Measurements from ENCODE around the gene EHD2.

The EHD2 gene

DNA sequence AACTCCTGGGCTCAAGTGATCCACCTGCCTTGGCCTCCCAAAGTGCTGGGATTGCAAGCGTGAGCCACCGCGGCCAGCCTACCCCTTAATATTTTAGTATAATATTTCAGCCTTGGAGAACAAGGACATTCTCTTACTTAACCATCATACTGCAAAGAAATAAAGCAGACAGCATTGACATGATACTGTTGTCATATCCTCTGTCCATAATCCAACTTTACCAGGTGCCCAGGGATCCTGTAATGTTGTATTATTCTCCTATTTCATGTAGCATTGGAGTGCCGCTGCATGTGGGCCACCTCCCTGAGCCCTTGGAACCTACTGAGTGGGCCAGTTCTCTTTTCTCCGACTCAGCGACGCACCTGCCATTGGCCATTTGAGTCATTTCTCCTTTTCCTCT is 21.4 kb upstream of the EHD2 start:
- no peak for DNase-seq

DNA sequence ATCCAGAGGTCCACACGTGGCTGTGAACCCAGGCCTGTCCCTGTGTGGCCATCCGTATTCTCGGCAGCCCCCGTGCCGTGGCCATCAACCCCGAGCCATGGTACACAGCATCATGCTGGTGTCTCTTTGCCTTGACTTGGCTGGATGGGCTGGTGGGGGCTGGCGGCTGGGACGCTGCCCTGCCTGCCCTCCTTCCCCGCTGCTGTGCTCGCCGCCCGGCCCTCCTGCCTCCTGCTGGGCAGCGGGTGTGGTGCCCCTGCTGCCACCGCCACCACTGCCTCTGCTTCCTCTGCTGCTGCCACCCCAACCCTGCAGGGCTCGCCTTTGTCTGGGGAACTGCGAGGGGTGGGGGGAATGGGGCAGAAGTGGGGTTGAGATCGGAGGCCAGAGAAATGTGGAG is 19.7 kb upstream of the EHD2 start:
- no peak for DNase-seq

- DNase-seq: no peak
These were observed 19.3 kb upstream of the EHD2 start for GRCh38 chr19:47693903-47694302.

DNA sequence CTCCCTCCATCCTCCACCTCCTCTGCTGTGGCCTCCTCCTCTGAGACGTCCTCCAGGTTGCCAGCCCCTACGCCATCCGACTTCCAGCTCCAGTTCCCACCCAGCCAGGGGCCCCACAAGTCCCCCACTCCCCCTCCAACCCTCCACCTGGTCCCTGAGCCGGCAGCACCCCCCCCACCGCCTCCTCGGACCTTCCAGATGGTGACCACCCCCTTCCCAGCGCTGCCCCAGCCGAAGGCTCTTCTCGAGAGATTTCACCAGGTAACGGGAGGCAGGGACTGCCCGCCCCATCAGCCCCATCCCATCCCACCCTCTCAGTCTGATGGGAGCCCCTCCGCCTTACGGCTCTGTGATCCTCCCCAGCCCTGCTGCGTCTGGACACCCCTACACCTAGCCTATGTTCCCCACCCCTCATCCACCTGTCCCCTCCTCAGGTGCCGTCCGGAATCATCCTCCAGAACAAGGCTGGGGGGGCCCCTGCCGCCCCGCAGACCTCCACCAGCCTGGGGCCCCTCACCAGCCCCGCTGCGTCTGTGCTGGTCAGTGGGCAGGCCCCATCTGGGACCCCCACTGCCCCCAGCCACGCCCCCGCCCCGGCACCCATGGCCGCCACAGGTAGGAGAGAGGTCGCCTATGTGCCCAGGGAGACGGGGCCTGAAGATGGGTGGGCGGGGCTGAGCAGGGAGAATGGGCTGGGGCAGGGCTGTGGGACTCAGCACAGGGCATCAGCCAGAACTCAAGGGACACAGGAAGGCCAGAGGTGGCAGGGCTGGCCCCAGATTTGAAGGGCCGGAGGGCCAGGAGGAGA is 18.6 kb upstream of the EHD2 start:
- DNase-seq: no peak

GRCh38 chr19:47695533-47696262 is 17.5 kb upstream of the EHD2 start:
- DNase-seq: no peak

DNA sequence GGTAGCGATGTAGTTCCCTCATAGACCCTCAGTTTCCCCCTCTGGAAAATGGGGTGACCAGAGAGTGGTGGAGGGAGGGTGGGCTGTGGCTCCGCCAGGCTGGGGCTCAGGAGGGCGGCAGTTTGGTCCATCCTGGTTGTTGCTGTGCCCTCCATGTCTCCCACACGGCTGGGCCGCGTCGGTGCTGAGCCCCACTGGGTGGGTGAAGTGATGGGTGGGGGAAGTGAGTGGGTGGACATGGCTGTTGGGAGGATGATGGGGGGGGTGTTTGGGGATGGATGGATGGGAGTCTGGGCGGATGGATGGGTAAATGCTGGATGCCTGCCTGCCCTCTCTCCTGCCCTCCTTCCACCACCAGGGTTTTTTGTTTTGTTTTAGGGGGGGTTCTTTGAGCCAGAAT is 16.6 kb upstream of the EHD2 start:
- DNase-seq: no peak

DNA sequence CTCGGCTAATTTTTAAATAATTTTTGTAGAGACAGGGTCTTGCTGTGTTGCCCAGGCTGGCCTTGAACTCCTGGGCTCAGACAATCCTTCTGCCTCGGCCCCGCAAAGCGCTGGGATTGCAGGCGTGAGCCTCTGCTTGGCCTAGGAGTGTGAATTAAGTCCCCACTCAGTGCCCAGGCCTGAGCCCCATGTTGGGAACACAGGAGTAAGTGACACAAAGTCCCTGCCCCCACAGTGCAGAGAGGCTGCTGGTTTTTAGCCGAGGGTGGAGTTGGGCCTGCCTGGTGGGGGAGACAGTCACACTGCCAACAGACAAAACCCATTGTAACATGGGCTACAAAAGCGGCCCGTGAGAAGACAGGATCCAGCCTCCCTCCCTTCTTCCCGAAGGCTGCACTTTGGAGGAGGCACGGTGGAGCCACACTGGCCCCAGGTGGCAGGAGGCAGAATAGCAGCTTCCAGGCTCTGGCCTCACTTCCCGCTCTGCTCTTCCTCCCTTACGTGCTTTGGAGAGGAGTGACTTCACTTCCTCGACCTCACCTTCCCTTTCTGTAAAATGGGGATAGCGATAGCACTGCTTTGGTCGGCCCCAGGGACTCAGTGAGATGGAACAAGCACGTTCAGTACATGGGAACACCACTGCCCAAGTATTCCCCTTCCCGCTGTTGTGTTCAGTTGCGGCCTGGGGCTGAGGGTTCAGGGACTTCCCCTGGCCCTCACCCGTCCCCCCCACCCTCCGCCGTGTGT is 15.2 kb upstream of the EHD2 start:
- DNase-seq: peak in 49 of 51 donors; percentile 15 to 89 (median 65)

DNA sequence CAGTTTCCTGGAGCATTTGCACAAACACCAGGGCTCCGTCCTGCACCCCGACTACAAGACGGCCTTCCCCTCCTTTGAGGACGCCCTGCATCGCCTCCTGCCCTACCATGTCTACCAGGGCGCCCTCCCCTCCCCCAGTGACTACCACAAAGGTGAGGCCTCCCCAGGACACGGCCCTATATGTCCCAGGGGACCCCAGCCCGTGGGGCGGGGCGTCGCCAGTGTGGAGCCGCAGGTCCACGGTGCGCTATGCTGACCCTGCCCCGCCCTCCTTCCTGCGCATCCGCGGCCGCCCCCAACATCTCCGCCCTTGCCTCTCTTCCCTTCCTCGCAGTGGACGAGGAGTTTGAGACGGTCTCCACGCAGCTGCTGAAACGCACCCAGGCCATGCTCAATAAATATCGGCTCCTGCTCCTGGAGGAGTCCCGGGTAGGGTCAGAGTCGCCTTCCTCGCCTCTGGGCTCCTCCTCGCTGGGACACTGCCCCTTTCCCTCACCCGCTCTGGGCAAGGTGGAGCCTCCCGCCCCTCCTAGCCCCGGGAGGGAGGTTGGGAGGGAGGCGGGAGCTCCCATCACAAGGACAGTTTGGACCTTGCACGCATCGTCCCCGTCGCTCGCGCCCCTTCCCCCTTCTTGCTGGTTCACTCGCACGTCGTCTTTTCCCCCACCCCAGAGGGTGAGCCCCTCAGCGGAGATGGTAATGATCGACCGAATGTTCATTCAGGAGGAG is 14.4 kb upstream of the EHD2 start:
- DNase-seq: no peak

DNA sequence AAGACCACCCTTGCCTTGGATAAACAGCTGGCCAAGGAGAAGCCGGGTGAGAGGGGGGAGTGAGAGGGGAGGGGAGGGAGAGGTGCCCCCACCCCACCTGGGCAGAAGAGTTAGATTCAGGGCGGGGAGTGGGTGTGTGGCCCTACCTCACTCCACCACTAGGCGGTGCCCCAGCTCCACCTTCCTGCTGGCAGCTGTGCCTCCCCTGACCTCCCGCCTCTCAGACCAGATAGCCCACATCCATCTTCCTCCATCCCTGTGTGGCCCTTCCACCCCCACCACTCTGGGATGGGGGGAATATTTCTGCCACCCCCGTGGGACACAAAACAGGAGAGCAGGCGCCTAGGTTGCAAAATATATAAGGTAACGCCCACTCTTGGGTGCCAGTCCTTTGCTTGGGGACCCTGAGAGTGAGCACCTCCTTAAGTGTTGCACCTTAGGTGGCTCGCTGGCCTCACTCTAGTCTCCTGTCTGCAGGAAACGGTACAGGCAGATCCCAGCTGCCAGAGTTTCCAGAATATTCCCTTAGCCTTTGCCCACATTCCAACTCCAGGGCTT is 13.8 kb upstream of the EHD2 start:
- peak in 20 of 51 donors; percentile 3 to 44 (median 16) for DNase-seq

DNA sequence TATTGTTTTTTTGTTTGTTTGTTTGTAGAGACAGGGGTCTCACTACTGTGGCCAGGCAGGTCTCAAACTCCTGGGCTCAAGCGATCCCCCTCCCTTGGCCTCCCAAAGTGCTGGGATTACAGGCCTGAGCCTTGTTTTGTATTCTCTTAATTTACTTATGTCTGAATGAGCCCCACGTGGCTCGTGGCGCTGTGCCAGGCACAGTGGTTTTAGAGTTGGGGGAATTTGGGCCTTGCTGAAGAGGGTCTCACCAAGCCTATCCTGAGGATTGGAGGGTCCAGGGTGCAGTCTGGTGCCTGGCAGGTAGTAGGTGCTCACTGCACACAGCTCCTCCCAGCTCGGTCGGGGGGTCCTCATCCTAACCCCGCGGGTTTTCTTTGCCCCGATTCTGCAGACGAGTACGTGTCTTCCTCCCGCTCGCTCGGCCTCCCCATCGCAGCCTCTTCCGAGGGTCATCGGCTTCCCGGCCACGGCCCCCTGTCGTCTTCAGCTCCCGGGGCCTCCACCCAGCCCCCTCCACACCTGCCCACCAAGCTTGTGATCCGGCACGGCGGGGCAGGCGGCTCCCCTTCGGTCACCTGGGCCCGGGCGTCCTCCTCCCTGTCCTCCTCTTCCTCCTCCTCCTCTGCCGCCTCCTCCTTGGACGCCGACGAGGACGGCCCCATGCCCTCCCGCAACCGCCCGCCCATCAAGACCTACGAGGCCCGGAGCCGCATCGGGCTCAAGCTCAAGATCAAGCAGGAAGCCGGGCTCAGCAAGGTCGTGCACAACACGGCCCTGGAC is 12.1 kb upstream of the EHD2 start:
- DNase-seq: no peak

GRCh38 chr19:47701717-47702552 is 11.3 kb upstream of the EHD2 start:
- no peak for DNase-seq

GRCh38 chr19:47702671-47703070 is 10.6 kb upstream of the EHD2 start:
- no peak for DNase-seq

DNA sequence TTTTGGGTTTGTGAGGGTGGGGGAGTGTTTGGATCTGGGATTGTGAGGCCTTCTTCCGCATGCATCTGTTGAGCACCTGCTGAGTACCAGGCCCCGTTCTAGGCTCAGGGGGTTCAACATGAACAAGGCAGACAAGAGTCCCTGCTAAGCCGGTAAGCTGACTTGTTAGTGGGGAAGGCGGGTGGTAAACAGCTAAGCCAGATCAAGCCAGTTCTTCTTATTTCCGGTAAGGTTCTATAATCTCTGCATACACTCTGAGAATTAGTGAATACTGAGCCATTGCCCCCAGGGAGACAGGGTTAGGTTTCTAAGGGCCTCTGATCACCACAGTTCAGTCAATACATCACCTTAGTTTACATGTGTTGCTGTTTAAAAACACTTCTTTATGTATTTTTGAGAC is 9.9 kb upstream of the EHD2 start:
- no peak for DNase-seq

GRCh38 chr19:47704024-47704423 is 9.2 kb upstream of the EHD2 start:
- no peak for DNase-seq

GRCh38 chr19:47704656-47705055 is 8.6 kb upstream of the EHD2 start:
- no peak for DNase-seq

DNA sequence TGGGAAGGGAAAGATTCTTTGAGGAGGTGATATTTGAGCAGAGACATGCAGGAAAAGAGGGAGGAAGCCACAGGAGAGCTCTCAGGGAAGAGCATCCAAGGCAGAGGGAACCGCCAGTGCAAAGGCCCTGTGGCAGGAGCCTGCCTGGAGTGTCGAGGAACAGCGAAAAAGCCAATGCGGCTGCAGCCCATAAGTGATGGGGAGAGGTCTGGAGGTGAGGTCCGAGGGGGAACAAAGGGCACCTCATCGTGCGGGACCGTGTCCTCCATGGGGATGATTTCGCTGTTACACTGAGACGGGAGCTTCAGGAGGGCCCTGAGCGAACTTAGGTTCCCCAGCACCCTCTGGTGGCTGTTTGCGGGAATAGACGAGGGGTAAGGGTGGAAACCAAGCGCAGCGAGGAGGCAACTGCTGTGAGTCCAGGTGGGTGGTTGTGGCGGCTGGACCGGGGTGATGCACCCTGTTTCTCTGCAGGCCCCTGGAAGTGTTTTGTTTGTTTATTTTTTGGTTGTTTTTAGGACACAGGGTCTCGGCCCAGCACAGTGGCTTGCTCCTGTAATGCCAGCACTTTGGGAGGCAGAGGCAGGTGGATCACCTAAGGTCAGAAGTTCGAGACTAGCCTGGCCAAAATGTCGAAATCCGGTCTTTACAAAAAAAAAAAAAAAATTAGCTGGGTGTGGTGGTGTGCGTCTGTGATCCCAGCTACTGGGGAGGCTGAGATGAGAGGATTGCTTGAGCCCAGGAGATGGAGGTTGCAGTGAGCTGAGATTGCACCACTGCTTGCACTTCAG is 5.9 kb upstream of the EHD2 start:
- DNase-seq: peak in 37 of 51 donors; percentile 4 to 68 (median 36)

- DNase-seq: no peak
These were observed 1.5 kb upstream of the EHD2 start for GRCh38 chr19:47711652-47712242.

DNA sequence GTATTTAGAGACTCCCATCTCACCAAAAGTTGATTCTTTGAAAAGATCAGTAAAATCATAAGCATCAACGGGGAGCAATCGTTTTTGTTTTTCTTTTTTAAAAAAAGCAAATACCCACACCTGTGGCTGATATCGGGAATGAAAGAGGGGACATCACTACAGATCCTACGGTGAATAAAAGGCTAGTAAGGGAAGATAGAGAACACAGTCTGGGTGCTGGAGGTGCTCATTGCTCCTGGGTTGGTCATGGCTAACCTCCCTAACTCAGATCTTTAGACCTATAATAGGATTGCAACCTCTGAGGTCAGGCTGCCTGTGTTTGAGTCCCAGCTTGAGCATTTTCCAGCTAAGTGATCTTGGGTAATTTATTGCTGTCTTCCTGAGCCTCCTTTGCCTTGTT is 1.1 kb downstream of the EHD2 start:
- DNase-seq: no peak
